SH-SY5Y (cell line): ENCODE data around the gene DENND10.

Experiments used
- GATA2 ChIP-seq: IDR thresholded peaks from 2 replicates; pipeline ENCODE4 v1.6.1; 2011; ENCODE audit warnings: mild to moderate bottlenecking, low read depth, low read length
- GATA3 ChIP-seq: IDR thresholded peaks from 2 replicates; pipeline ENCODE4 v1.6.1; 2011; ENCODE audit warnings: low read depth, mild to moderate bottlenecking, low read length, moderate library complexity

- TF ChIP-seq GATA2 (no peak), GATA3 (no peak)
These were observed 45.2 kb downstream of the DENND10 start for GRCh38 chr10:119149157-119149556.
